GM18498 (cell line): ENCODE data around the gene CIBAR2.

ENCODE experiments used
- ATAC-seq: cut with Tn5 transposase; IDR thresholded peaks from one replicate; pipeline ENCODE4 v1.9.1; 2021; ENCODE audit warnings: mild to moderate bottlenecking, moderate library complexity; ENCODE audit not compliant: unreplicated experiment

CIBAR2 gene

GRCh38 chr16:85112364-85112763 is at the start of gene CIBAR2:
Gene CIBAR2, minus strand, starts transcription at chr16:85112472. Its CDS starts 120 bp downstream, at chr16:85112352.
- no peak for ATAC-seq

- ATAC-seq, result no peak
These were observed 47.1 kb upstream of the CIBAR2 start for GRCh38 chr16:85159179-85159980.

GRCh38 chr16:85158743-85159178 is 46.5 kb upstream of the CIBAR2 start:
- no peak for ATAC-seq

- no peak for ATAC-seq
These were observed 45.8 kb upstream of the CIBAR2 start for GRCh38 chr16:85157813-85158742.

GRCh38 chr16:85157372-85157771 is 45.1 kb upstream of the CIBAR2 start:
- ATAC-seq, result no peak

- ATAC-seq, result no peak
These were observed 44.6 kb upstream of the CIBAR2 start for GRCh38 chr16:85156869-85157268.

GRCh38 chr16:85156440-85156839 is 44.2 kb upstream of the CIBAR2 start:
- no peak for ATAC-seq

GRCh38 chr16:85153656-85154091 is 41.4 kb upstream of the CIBAR2 start:
- ATAC-seq, result no peak

GRCh38 chr16:85153046-85153445 is 40.8 kb upstream of the CIBAR2 start:
- ATAC-seq, result no peak

GRCh38 chr16:85152414-85153030 is 40.2 kb upstream of the CIBAR2 start:
- ATAC-seq, result no peak

GRCh38 chr16:85151603-85152413 is 39.5 kb upstream of the CIBAR2 start:
- ATAC-seq, result no peak

- no peak for ATAC-seq
These were observed 38.9 kb upstream of the CIBAR2 start for GRCh38 chr16:85151079-85151602.

GRCh38 chr16:85150331-85150940 is 38.2 kb upstream of the CIBAR2 start:
- ATAC-seq, result no peak

GRCh38 chr16:85149776-85150175 is 37.5 kb upstream of the CIBAR2 start:
- ATAC-seq, result no peak

GRCh38 chr16:85148931-85149330 is 36.7 kb upstream of the CIBAR2 start:
- no peak for ATAC-seq

- ATAC-seq, result no peak
These were observed 34.8 kb upstream of the CIBAR2 start for GRCh38 chr16:85146922-85147651.

- no peak for ATAC-seq
These were observed 34.2 kb upstream of the CIBAR2 start for GRCh38 chr16:85146532-85146797.

GRCh38 chr16:85145734-85146531 is 33.7 kb upstream of the CIBAR2 start:
- no peak for ATAC-seq

- ATAC-seq, result no peak
These were observed 32.9 kb upstream of the CIBAR2 start for GRCh38 chr16:85145188-85145587.
